HepG2 (cell line): Measurements from ENCODE around the gene P2RX6. TPM values are rescaled to one million over a fixed set of nuclear protein-coding genes. Genes with fewer than 3 reads are reported as not detected.
A peak's percentile ranks its signal among the peaks of the same experiment; 100 is the strongest.

Experiments
- ATAC-seq: fragments of 200-7000 bp; cut with Tn5 transposase; 3 replicates; pipeline ENCODE4 v1.9.1; 2020; ENCODE audit warnings: mild to moderate bottlenecking, moderate library complexity
- BruUV-seq: library from RNA; stranded (reverse); fragments of 400-500 nt; replicated peaks from 2 replicates; lab custom pipeline; 2021; lab: Mats Ljungman, UMichigan
- CTCF ChIA-PET: fragments of 300-600 bp; formaldehyde crosslinking; extraction: SDS; loops from one replicate; lab custom pipeline; 2021; ENCODE audit warnings: low total read pairs, inconsistent platforms, low intra/inter-chr PET ratio; lab: Yijun Ruan, JAX
- POLR2A ChIA-PET: fragments of 350-600 bp; sonication (Branson Sonifier 250); formaldehyde crosslinking; loops from one replicate; lab custom pipeline; 2020; ENCODE audit warnings: antibody characterized with exemption, inconsistent platforms; lab: Yijun Ruan, JAX
- DNase-seq: peaks from one replicate; pipeline ENCODE4 v3.0.0-alpha.2; 2015; ENCODE audit warnings: low spot score
- FAIRE-seq: peaks from 3 replicates; lab custom pipeline; 2011; peaks lifted over from hg19 to GRCh38; lab: Jason Lieb, UNC
- H2AFZ ChIP-seq: one replicate; pipeline ENCODE4 v1.6.1; 2011; ENCODE audit warnings: low read length, inconsistent platforms
- H3K27ac ChIP-seq: fragments of 300-600 bp; 3 replicates; pipeline ENCODE4 v1.8.0; 2011; ENCODE audit warnings: mixed run types, mild to moderate bottlenecking, mixed read lengths, low read length, inconsistent platforms; ENCODE audit not compliant: insufficient read depth; ENCODE audit errors: extremely low read length
- H3K27me3 ChIP-seq, 2 experiments: fragments of 200-600 bp in 1 of 2; 2 replicates in 1 of 2; 3 replicates in 1 of 2; pipeline versions ENCODE4 v1.6.0 to v1.8.0; 2011; ENCODE audit warnings: low read length in 2 of 2, mild to moderate bottlenecking in 2 of 2, moderate library complexity in 2 of 2, inconsistent platforms in 1 of 2; ENCODE audit not compliant: insufficient read depth in 2 of 2, control insufficient read depth in 1 of 2
- H3K36me3 ChIP-seq, 2 experiments: fragments of 200-600 bp in 1 of 2; replicated peaks in 1 of 2; 2 replicates in 1 of 2; 3 replicates in 1 of 2; pipeline versions ENCODE4 v1.5.1 to v1.8.0; 2011; ENCODE audit warnings: low read length in 2 of 2, inconsistent platforms in 1 of 2; ENCODE audit not compliant: insufficient read depth in 2 of 2, control insufficient read depth in 1 of 2
- H3K4me1 ChIP-seq: 2 replicates; pipeline ENCODE4 v1.5.1; 2012; ENCODE audit warnings: low read length, inconsistent platforms; ENCODE audit not compliant: insufficient read depth
- H3K4me2 ChIP-seq: 2 replicates; pipeline ENCODE4 v1.6.0; 2011; ENCODE audit warnings: low read depth, low read length, inconsistent platforms
- H3K4me3 ChIP-seq, 3 experiments: fragments of 200-600 bp in 1 of 3; sonication (generic), shearing (Covaris generic) in 1 of 3; replicated peaks in 1 of 3; 2 replicates each; pipeline ENCODE4 v1.5.1; 2011 to 2016; ENCODE audit warnings: low read length in 3 of 3, inconsistent platforms in 2 of 3, low read depth in 2 of 3, mild to moderate bottlenecking in 2 of 3, control low read depth in 1 of 3, mixed read lengths in 1 of 3; ENCODE audit not compliant: insufficient read depth in 1 of 3
- H3K79me2 ChIP-seq: one replicate; pipeline ENCODE4 v1.6.1; 2011; ENCODE audit warnings: low read length, inconsistent platforms; ENCODE audit not compliant: insufficient read depth
- H3K9ac ChIP-seq: 2 replicates; pipeline ENCODE4 v1.6.0; 2011; ENCODE audit warnings: mild to moderate bottlenecking, low read depth, low read length, inconsistent platforms; ENCODE audit not compliant: insufficient read depth
- H3K9me3 ChIP-seq: 2 replicates; pipeline ENCODE4 v1.5.1; 2012; ENCODE audit warnings: mild to moderate bottlenecking, low read length
- H4K20me1 ChIP-seq: 2 replicates; pipeline ENCODE4 v1.6.0; 2011; ENCODE audit warnings: inconsistent platforms, mild to moderate bottlenecking, low read length, moderate library complexity; ENCODE audit not compliant: insufficient read depth
- ADNP ChIP-seq: sonication (generic); formaldehyde crosslinking; IDR thresholded peaks from 2 replicates; pipeline ENCODE4 v1.4.0; 2020; ENCODE audit warnings: missing genetic modification reagents
- CCDC6 ChIP-seq: sonication (generic); formaldehyde crosslinking; IDR thresholded peaks from 2 replicates; pipeline ENCODE4 v1.8.1; 2022; ENCODE audit warnings: mild to moderate bottlenecking, missing genetic modification reagents, moderate library complexity
- ETV6 ChIP-seq: sonication (generic); formaldehyde crosslinking; conservative IDR thresholded peaks from 2 replicates; pipeline ENCODE4 v1.4.0; 2020; ENCODE audit warnings: missing genetic modification reagents
- KLF11 ChIP-seq: IDR thresholded peaks from 2 replicates; pipeline ENCODE4 v1.6.1; 2016; ENCODE audit warnings: missing compliant biosample characterization
- KMT2B ChIP-seq: IDR thresholded peaks from 2 replicates; pipeline ENCODE4 v1.6.1; 2016; ENCODE audit warnings: missing genetic modification reagents, missing compliant biosample characterization
- MAFF ChIP-seq: IDR thresholded peaks from 2 replicates; pipeline ENCODE4 v1.6.1; 2011; ENCODE audit warnings: low read depth, low read length, improper control_type of control experiment
- MTA1 ChIP-seq: sonication (generic); formaldehyde crosslinking; IDR thresholded peaks from 2 replicates; pipeline ENCODE4 v1.4.0; 2020; ENCODE audit warnings: missing genetic modification reagents, mild to moderate bottlenecking, borderline replicate concordance
- MTA3 ChIP-seq: sonication (generic); formaldehyde crosslinking; IDR thresholded peaks from 2 replicates; pipeline ENCODE4 v1.4.0; 2020; ENCODE audit warnings: missing genetic modification reagents
- SNRNP70 ChIP-seq: fragments of 200-400 bp; formaldehyde crosslinking; IDR thresholded peaks from 2 replicates; pipeline ENCODE4 v1.6.1; 2017; ENCODE audit warnings: mild to moderate bottlenecking, low read depth, low read length, moderate library complexity
- TP53 ChIP-seq: sonication (generic); formaldehyde crosslinking; conservative IDR thresholded peaks from 2 replicates; pipeline ENCODE4 v1.4.0; 2020; ENCODE audit warnings: missing genetic modification reagents
- ZBTB1 ChIP-seq: sonication (generic); formaldehyde crosslinking; IDR thresholded peaks from 2 replicates; pipeline ENCODE4 v1.4.0; 2020; ENCODE audit warnings: missing genetic modification reagents, borderline replicate concordance
- ZFX ChIP-seq: sonication (generic); formaldehyde crosslinking; IDR thresholded peaks from 2 replicates; pipeline ENCODE4 v1.4.0; 2020; ENCODE audit warnings: mild to moderate bottlenecking, low read depth, missing genetic modification reagents, moderate library complexity
- ZNF749 ChIP-seq: sonication (generic); formaldehyde crosslinking; IDR thresholded peaks from 2 replicates; pipeline ENCODE4 v1.8.0; 2022; ENCODE audit warnings: mild to moderate bottlenecking, missing genetic modification reagents, moderate library complexity, borderline replicate concordance
- ZSCAN31 ChIP-seq: sonication (generic); formaldehyde crosslinking; IDR thresholded peaks from 2 replicates; pipeline ENCODE4 v1.5.0; 2020; ENCODE audit warnings: low read depth, mild to moderate bottlenecking, missing genetic modification reagents
- WGBS: methylation state at CpG from one replicate; pipeline ENCODE4 v1.1.6; 2017; ENCODE audit warnings: low lambda C conversion rate; 5-methylcytosine and 5-hydroxymethylcytosine counted together
- in situ Hi-C: cut with HindIII; loops from 2 replicates; pipeline ENCODE4 v1.10.0; 2017; ENCODE audit warnings: low pct_unique_long_range_greater_than_20kb; ENCODE audit not compliant: extremely low pct_ligation_motif_present
- intact Hi-C: fragments of 100-400 bp; cut with micrococcal nuclease; formaldehyde crosslinking; loops from one replicate; pipeline ENCODE4 v1.10.0; 2022; ENCODE audit not compliant: unreplicated experiment
- polyA plus RNA-seq, 8 experiments: library from polyadenylated mRNA; depleted of rRNA in 3 of 8; stranded (reverse) in 7 of 8; unstranded in 1 of 8; fragments of >200 nt; fragmentation: Illumina TruSeq in 4 of 8; extraction: Trizol in 4 of 8; gene quantifications; 2 replicates each; pipeline versions ENCODE4 v1.2.1 to v1.2.3, GENCODE V29; 2011 to 2016; ENCODE audit warnings: low read depth in 4 of 8, missing spikeins in 1 of 8, mixed read lengths in 1 of 8; ENCODE audit not compliant: insufficient read depth in 1 of 8
- total RNA-seq, 5 experiments: library from RNA; depleted of rRNA; stranded (reverse); fragments of >200 nt; fragmentation: Illumina TruSeq; extraction: Trizol; gene quantifications; 2 replicates each; pipeline ENCODE4 v1.2.3, GENCODE V29; 2016; ENCODE audit warnings: low read depth in 1 of 5
- TF ChIP-seq, protein P1 (sequence below): sonication (generic); formaldehyde crosslinking; IDR thresholded peaks from 2 replicates; pipeline ENCODE4 v1.4.0; 2020; ENCODE audit warnings: missing genetic modification reagents
- TF ChIP-seq, protein P2 (sequence below): sonication (generic); formaldehyde crosslinking; IDR thresholded peaks from 2 replicates; pipeline ENCODE4 v1.4.0; 2020; ENCODE audit warnings: low read depth, missing genetic modification reagents

Gene P2RX6
- total and polyA plus RNA-seq, 2 of the 13 experiments (the other 11 are each of a cell fraction or from before 2014, with no cell fraction given): 0.04 to 0.12 TPM

DNA sequence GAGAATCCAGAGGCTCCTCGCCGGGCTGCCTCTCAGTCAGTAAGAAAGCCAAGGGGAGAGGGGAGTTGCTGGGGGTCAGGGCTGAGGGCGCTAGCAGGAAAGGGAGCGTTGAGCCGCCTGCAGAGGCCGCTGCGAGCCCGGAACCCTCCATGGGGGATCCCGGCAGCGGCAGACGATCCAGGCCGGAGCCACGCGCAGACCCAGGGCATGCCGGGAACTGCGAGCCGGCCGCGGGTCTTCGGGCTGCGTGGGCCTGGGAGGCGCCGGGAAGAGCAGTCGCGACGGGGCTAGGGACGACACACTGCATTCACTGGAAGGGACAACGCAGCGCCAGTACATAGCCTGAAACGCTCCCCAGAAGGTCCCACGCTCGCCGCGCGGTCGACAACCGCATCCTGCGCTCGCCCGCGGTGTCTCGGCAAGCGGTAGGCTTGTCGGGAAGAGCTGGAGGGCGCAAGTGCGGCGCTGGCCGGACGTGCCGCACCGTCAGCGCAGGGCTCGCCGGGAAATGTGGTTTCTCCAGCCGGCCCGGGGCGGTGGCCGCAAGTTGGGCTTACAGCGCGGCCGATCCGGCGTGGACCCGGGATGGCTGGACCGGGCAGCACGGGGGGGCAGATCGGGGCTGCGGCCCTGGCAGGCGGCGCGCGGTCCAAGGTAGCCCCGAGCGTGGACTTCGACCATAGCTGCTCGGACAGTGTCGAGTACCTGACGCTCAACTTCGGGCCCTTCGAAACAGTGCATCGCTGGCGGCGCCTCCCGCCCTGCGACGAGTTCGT, 33.0 kb upstream of the P2RX6 start, which contains the start of gene LZTR1:
Gene LZTR1, plus strand, starts transcription at position 511 of the 776 bp plus-strand sequence. Its CDS starts 75 bp downstream, at position 586.
- FAIRE-seq: no peak
- in situ Hi-C loops: no loop called here
- POLR2A ChIA-PET: interaction anchor here (0.6 to 4.3 kb wide), 23 partner anchors 9 to 205 kb away, joined by 3 to 45 read pairs (median 7); partner anchors contain the start of genes AIFM3, CRKL, P2RX6 and THAP7
- no peak for TF ChIP-seq MTA3
- no peak for TF ChIP-seq MAFF
- 0 out of 2 replicates have a peak, but pooled peaks have one; percentile 61 for TF ChIP-seq ZBTB1 (CRISPR knock-in tag)
- TF ChIP-seq ADNP (CRISPR knock-in tag): no peak
- TF ChIP-seq KLF11 (CRISPR knock-in tag): peak; percentile 53; the same call in 1 of the 2 replicates
- peak; percentile 94 for TF ChIP-seq ZSCAN31 (CRISPR knock-in tag)
- TF ChIP-seq, protein P1, sequence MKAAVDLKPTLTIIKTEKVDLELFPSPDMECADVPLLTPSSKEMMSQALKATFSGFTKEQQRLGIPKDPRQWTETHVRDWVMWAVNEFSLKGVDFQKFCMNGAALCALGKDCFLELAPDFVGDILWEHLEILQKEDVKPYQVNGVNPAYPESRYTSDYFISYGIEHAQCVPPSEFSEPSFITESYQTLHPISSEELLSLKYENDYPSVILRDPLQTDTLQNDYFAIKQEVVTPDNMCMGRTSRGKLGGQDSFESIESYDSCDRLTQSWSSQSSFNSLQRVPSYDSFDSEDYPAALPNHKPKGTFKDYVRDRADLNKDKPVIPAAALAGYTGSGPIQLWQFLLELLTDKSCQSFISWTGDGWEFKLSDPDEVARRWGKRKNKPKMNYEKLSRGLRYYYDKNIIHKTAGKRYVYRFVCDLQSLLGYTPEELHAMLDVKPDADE (CRISPR knock-in tag): 0 out of 2 replicates have a peak, but pooled peaks have one; percentile 82
- TF ChIP-seq KMT2B: peak; percentile 74; the same call in 1 of the 2 replicates
- TF ChIP-seq ZNF749 (CRISPR knock-in tag): peak; percentile 81; the same call in 1 of the 2 replicates
- TF ChIP-seq, protein P2, sequence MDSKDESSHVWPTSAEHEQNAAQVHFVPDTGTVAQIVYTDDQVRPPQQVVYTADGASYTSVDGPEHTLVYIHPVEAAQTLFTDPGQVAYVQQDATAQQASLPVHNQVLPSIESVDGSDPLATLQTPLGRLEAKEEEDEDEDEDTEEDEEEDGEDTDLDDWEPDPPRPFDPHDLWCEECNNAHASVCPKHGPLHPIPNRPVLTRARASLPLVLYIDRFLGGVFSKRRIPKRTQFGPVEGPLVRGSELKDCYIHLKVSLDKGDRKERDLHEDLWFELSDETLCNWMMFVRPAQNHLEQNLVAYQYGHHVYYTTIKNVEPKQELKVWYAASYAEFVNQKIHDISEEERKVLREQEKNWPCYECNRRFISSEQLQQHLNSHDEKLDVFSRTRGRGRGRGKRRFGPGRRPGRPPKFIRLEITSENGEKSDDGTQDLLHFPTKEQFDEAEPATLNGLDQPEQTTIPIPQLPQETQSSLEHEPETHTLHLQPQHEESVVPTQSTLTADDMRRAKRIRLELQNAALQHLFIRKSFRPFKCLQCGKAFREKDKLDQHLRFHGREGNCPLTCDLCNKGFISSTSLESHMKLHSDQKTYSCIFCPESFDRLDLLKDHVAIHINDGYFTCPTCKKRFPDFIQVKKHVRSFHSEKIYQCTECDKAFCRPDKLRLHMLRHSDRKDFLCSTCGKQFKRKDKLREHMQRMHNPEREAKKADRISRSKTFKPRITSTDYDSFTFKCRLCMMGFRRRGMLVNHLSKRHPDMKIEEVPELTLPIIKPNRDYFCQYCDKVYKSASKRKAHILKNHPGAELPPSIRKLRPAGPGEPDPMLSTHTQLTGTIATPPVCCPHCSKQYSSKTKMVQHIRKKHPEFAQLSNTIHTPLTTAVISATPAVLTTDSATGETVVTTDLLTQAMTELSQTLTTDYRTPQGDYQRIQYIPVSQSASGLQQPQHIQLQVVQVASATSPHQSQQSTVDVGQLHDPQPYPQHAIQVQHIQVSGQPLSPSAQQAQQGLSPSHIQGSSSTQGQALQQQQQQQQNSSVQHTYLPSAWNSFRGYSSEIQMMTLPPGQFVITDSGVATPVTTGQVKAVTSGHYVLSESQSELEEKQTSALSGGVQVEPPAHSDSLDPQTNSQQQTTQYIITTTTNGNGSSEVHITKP (CRISPR knock-in tag): 0 out of 2 replicates have a peak, but pooled peaks have one; percentile 28
- TF ChIP-seq ETV6 (CRISPR knock-in tag): peak; percentile 72; the same call in 1 of the 2 replicates
- TF ChIP-seq CCDC6: peak; percentile 98
- peak; percentile 52; the same call in 1 of the 2 replicates for TF ChIP-seq MTA1
- TF ChIP-seq TP53 (CRISPR knock-in tag): peak; percentile 88; the same call in 1 of the 2 replicates
- no peak for TF ChIP-seq SNRNP70
- TF ChIP-seq ZFX: peak; percentile 99

More for the DNA sequence above, 33.0 kb upstream of the P2RX6 start, which contains the start of gene LZTR1:
- Histone ChIP-seq H3K27ac (peak within 1 kb of the TSS; percentile 80), H3K9ac (peak within 1 kb of the TSS; percentile 79), H3K79me2 (peaks cover 11% of the 10 kb centered on the region), H3K27me3 (no peaks in the 10 kb centered on the region; a peak in 1 of 5 replicates), H3K36me3 (peaks cover 0 to 6% of the 10 kb centered on the region in 2 experiments; a peak in 3 of 5 replicates), H4K20me1 (no peaks in the 10 kb centered on the region), H3K4me1 (peaks cover 39% of the 10 kb centered on the region), H2AFZ (no peak within 1 kb of the TSS), H3K4me2 (peak within 1 kb of the TSS; percentile 97), H3K9me3 (0 out of 2 replicates have a peak, but pooled peaks cover 4% of the 10 kb centered on the region), H3K4me3 (peak within 1 kb of the TSS; percentile 67 to 98 (median 83))
- peak; percentile 91 for ATAC-seq
- TSS peak; percentile 91 for BruUV-seq
- CTCF ChIA-PET: interaction anchor here (1.7 kb wide), 1 partner anchor 20 kb away, joined by 7 read pairs; no protein-coding TSS in a partner anchor
- WGBS: 2% methylated on average over 20 of the region's 87 CpGs
- intact Hi-C loops: loop anchor here (1.0 kb wide), 1 partner anchor 15 kb away; the partner anchor contains the start of gene AIFM3
- peak; percentile 70 for DNase-seq
